ENCODE results near the gene KANSL1. TPM values are rescaled to one million over a fixed set of nuclear protein-coding genes. Genes with fewer than 3 reads are reported as not detected.

The KANSL1 gene
- total and polyA plus RNA-seq, 9 of the 15 experiments (the other 6 are each of a cell fraction or from before 2014, with no cell fraction given), result 3.6 to 55.4 (median 31.8) TPM

DNA sequence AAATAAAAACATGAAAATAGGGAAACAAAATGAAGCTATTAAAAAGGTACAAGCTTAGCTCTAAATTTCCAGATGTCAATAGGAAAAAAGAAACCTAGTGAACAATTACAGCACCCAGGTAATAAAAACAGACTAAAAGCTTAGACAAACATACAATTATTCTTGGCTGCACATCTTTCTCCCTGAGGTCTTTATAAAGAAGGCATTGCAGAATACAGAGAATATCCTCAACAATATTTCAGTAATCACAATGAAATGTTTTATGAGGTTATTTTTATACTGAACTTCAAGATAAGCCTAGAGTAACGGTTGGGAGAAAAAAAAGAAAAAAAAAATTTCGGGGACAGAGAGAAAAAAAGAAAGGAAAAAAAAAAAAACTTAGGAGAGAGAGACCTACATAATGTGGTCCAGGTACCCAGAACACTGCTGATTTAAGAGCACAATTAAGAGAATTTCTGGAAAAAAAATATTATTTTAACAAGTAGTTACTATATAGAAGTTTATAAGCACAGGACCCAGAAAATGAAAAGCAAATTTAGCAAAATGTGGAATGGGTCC lies 26.5 kb downstream of the KANSL1 start:
- TF ChIP-seq KHSRP (IDR thresholded peaks at IDR 0.05), result 0 out of 2 replicates have a peak, but pooled peaks have one; percentile 6
- TF ChIP-seq ZNF384 (IDR thresholded peaks at IDR 0.05; ENCODE audit: low read depth, low read length), result no peak
- no peak for TF ChIP-seq POU5F1 (IDR thresholded peaks at IDR 0.05; ENCODE audit: borderline replicate concordance, low read depth, low read length, partially characterized antibody)
- TF ChIP-seq, protein P1, sequence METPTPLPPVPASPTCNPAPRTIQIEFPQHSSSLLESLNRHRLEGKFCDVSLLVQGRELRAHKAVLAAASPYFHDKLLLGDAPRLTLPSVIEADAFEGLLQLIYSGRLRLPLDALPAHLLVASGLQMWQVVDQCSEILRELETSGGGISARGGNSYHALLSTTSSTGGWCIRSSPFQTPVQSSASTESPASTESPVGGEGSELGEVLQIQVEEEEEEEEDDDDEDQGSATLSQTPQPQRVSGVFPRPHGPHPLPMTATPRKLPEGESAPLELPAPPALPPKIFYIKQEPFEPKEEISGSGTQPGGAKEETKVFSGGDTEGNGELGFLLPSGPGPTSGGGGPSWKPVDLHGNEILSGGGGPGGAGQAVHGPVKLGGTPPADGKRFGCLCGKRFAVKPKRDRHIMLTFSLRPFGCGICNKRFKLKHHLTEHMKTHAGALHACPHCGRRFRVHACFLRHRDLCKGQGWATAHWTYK (CRISPR knock-in tag; IDR thresholded peaks at IDR 0.05), result no peak
- TF ChIP-seq, protein P2, sequence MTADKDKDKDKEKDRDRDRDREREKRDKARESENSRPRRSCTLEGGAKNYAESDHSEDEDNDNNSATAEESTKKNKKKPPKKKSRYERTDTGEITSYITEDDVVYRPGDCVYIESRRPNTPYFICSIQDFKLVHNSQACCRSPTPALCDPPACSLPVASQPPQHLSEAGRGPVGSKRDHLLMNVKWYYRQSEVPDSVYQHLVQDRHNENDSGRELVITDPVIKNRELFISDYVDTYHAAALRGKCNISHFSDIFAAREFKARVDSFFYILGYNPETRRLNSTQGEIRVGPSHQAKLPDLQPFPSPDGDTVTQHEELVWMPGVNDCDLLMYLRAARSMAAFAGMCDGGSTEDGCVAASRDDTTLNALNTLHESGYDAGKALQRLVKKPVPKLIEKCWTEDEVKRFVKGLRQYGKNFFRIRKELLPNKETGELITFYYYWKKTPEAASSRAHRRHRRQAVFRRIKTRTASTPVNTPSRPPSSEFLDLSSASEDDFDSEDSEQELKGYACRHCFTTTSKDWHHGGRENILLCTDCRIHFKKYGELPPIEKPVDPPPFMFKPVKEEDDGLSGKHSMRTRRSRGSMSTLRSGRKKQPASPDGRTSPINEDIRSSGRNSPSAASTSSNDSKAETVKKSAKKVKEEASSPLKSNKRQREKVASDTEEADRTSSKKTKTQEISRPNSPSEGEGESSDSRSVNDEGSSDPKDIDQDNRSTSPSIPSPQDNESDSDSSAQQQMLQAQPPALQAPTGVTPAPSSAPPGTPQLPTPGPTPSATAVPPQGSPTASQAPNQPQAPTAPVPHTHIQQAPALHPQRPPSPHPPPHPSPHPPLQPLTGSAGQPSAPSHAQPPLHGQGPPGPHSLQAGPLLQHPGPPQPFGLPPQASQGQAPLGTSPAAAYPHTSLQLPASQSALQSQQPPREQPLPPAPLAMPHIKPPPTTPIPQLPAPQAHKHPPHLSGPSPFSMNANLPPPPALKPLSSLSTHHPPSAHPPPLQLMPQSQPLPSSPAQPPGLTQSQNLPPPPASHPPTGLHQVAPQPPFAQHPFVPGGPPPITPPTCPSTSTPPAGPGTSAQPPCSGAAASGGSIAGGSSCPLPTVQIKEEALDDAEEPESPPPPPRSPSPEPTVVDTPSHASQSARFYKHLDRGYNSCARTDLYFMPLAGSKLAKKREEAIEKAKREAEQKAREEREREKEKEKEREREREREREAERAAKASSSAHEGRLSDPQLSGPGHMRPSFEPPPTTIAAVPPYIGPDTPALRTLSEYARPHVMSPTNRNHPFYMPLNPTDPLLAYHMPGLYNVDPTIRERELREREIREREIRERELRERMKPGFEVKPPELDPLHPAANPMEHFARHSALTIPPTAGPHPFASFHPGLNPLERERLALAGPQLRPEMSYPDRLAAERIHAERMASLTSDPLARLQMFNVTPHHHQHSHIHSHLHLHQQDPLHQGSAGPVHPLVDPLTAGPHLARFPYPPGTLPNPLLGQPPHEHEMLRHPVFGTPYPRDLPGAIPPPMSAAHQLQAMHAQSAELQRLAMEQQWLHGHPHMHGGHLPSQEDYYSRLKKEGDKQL (CRISPR knock-in tag; IDR thresholded peaks at IDR 0.05; ENCODE audit: borderline replicate concordance), result no peak
- TF ChIP-seq POLR2H (tag; IDR thresholded peaks at IDR 0.05; ENCODE audit: low read depth), result 0 out of 2 replicates have a peak, but pooled peaks have one; percentile 41
- TF ChIP-seq, protein P3, sequence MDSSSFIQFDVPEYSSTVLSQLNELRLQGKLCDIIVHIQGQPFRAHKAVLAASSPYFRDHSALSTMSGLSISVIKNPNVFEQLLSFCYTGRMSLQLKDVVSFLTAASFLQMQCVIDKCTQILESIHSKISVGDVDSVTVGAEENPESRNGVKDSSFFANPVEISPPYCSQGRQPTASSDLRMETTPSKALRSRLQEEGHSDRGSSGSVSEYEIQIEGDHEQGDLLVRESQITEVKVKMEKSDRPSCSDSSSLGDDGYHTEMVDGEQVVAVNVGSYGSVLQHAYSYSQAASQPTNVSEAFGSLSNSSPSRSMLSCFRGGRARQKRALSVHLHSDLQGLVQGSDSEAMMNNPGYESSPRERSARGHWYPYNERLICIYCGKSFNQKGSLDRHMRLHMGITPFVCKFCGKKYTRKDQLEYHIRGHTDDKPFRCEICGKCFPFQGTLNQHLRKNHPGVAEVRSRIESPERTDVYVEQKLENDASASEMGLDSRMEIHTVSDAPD (CRISPR knock-in tag; IDR thresholded peaks at IDR 0.05), result no peak
- TF ChIP-seq, protein P4, sequence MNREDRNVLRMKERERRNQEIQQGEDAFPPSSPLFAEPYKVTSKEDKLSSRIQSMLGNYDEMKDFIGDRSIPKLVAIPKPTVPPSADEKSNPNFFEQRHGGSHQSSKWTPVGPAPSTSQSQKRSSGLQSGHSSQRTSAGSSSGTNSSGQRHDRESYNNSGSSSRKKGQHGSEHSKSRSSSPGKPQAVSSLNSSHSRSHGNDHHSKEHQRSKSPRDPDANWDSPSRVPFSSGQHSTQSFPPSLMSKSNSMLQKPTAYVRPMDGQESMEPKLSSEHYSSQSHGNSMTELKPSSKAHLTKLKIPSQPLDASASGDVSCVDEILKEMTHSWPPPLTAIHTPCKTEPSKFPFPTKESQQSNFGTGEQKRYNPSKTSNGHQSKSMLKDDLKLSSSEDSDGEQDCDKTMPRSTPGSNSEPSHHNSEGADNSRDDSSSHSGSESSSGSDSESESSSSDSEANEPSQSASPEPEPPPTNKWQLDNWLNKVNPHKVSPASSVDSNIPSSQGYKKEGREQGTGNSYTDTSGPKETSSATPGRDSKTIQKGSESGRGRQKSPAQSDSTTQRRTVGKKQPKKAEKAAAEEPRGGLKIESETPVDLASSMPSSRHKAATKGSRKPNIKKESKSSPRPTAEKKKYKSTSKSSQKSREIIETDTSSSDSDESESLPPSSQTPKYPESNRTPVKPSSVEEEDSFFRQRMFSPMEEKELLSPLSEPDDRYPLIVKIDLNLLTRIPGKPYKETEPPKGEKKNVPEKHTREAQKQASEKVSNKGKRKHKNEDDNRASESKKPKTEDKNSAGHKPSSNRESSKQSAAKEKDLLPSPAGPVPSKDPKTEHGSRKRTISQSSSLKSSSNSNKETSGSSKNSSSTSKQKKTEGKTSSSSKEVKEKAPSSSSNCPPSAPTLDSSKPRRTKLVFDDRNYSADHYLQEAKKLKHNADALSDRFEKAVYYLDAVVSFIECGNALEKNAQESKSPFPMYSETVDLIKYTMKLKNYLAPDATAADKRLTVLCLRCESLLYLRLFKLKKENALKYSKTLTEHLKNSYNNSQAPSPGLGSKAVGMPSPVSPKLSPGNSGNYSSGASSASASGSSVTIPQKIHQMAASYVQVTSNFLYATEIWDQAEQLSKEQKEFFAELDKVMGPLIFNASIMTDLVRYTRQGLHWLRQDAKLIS (CRISPR knock-in tag; IDR thresholded peaks at IDR 0.05), result no peak
- Histone ChIP-seq H3K27me3 (ENCODE audit: control insufficient read depth in 2 of 2, insufficient read depth in 2 of 2, low read length in 2 of 2) (no peaks in the 10 kb centered on the region), H3K9me1 (ENCODE audit: control insufficient read depth, insufficient read depth, low read length) (peaks cover 6% of the 10 kb centered on the region), H2AFZ (ENCODE audit: low read depth, low read length) (no peak overlapping the region), H3K27ac (ENCODE audit: extremely low read depth, low read depth, low read length) (no peak overlapping the region), H3K79me2 (ENCODE audit: control insufficient read depth, insufficient read depth, low read length) (peaks cover 99% of the 10 kb centered on the region), H3K4me1 (replicated peaks in 1 of 2; ENCODE audit: control insufficient read depth in 2 of 2, insufficient read depth in 2 of 2, low read length in 2 of 2) (peaks cover 0 to under 1% of the 10 kb centered on the region in 2 experiments; a peak in 2 of 5 replicates), H3K36me3 (ENCODE audit: control insufficient read depth, insufficient read depth, low read length) (peaks cover 56% of the 10 kb centered on the region), H3K4me2 (ENCODE audit: insufficient read depth, low read length) (no peak overlapping the region), H3K9me3 (replicated peaks; ENCODE audit: control insufficient read depth, insufficient read depth, low read depth, low read length) (no peaks in the 10 kb centered on the region), H3K9ac (ENCODE audit: insufficient read depth in 1 of 2, low read depth in 2 of 2, low read length in 2 of 2) (no peak overlapping the region), H4K20me1 (replicated peaks; ENCODE audit: control insufficient read depth, insufficient read depth, low read length) (peaks cover 18% of the 10 kb centered on the region), H3K4me3 (no peak overlapping the region)
- ChIA-PET CTCF (ENCODE audit: low intra/inter-chr PET ratio) (no interaction called here), POLR2A (interaction anchor here (0.6 to 3.7 kb wide), 6 partner anchors 9 to 1957 kb away, joined by 3 to 13 read pairs (median 5); no protein-coding TSS in a partner anchor)
- intact Hi-C loops (cut with micrococcal nuclease), result no loop called here
- DNase-seq (ENCODE audit: extremely low read depth in 1 of 4, low spot score in 3 of 4) (no peak), ATAC-seq (no peak), FAIRE-seq (no peak)
- no TSS peak for BruUV-seq (replicated peaks)
- WGBS (ENCODE audit: insufficient coverage, low coverage, missing lambda C conversion rate), result 58% methylated on average over 2 of the region's 2 CpGs
- in situ Hi-C loops (cut with MboI), result no loop called here

All from K562 (cell line).